Activated CD4-positive, alpha-beta T cell treated with anti-CD3 and anti-CD28 coated beads, Interleukin-10, Interleukin-2, amounts not matched to agents 100 ng/mL and 50 ng/mL, durations not matched to agents 16 hours and 8 hours (primary cell): ENCODE data around the gene PUM2.
A peak's percentile ranks its signal among the peaks of the same experiment; 100 is the strongest.
"Not testable (repeated sequence)": the region's sequence is repeated elsewhere in the genome, so short reads cannot be mapped to it uniquely, and the experiment has no call there.

Experiments used
- DNase-seq: peaks from one replicate; pipeline ENCODE4 v3.0.0-alpha.2; 2020

Gene PUM2

GRCh38 chr2:20288642-20289340, 61.9 kb downstream of the PUM2 start:
- DNase-seq = no peak

GRCh38 chr2:20282916-20283592, 67.6 kb downstream of the PUM2 start:
- no peak for DNase-seq

GRCh38 chr2:20281876-20282275, 68.8 kb downstream of the PUM2 start:
- DNase-seq = no peak

- no peak for DNase-seq
Measured at GRCh38 chr2:20273042-20273441, 77.6 kb downstream of the PUM2 start.

- DNase-seq = not testable (repeated sequence)
Measured at GRCh38 chr2:20268317-20268716, 82.3 kb downstream of the PUM2 start.

- DNase-seq = no peak
Measured at GRCh38 chr2:20267529-20267928, 83.1 kb downstream of the PUM2 start.

- no peak for DNase-seq
Measured at GRCh38 chr2:20264629-20265028, 86.0 kb downstream of the PUM2 start.

GRCh38 chr2:20257411-20257810, 93.2 kb downstream of the PUM2 start:
- DNase-seq = no peak

- DNase-seq = no peak
Measured at GRCh38 chr2:20254731-20255130, 95.9 kb downstream of the PUM2 start.

- DNase-seq = no peak
Measured at GRCh38 chr2:20250436-20250835, 100.2 kb downstream of the PUM2 start.

- no peak for DNase-seq
Measured at GRCh38 chr2:20249170-20249569, 101.5 kb downstream of the PUM2 start.

- DNase-seq = no peak
Measured at GRCh38 chr2:20247084-20247483, 103.6 kb downstream of the PUM2 start.

GRCh38 chr2:20243637-20244036, 107.0 kb downstream of the PUM2 start:
- not testable (repeated sequence) for DNase-seq

- DNase-seq = no peak
Measured at GRCh38 chr2:20242727-20243377, 107.8 kb downstream of the PUM2 start.

- peak; percentile 37 for DNase-seq
Measured at GRCh38 chr2:20241973-20242726, 108.5 kb downstream of the PUM2 start.

- not testable (repeated sequence) for DNase-seq
Measured at GRCh38 chr2:20240291-20240690, 110.4 kb downstream of the PUM2 start.

GRCh38 chr2:20236496-20236895, 114.1 kb downstream of the PUM2 start:
- DNase-seq = no peak

- DNase-seq = no peak
Measured at GRCh38 chr2:20235655-20236305, 114.9 kb downstream of the PUM2 start.

- DNase-seq = not testable (repeated sequence)
Measured at GRCh38 chr2:20234597-20234996, 116.0 kb downstream of the PUM2 start.

GRCh38 chr2:20232837-20233207, 117.8 kb downstream of the PUM2 start:
- DNase-seq = no peak

- no peak for DNase-seq
Measured at GRCh38 chr2:20231598-20232026, 119.0 kb downstream of the PUM2 start.

GRCh38 chr2:20231159-20231558, 119.5 kb downstream of the PUM2 start:
- no peak for DNase-seq

GRCh38 chr2:20230114-20230425, 120.6 kb downstream of the PUM2 start:
- no peak for DNase-seq
